SJSA1 (cell line): Measurements from ENCODE around the gene C2orf49. TPM values are rescaled to one million over a fixed set of nuclear protein-coding genes. Genes with fewer than 3 reads are reported as not detected.

Experiments
- DNase-seq, 2 experiments: peaks; one replicate each; pipeline ENCODE4 v3.0.0-alpha.2; 2015 to 2020; ENCODE audit warnings: low spot score in 2 of 2, low read depth in 1 of 2
- H3K27ac ChIP-seq: fragments of 250-450 bp; sonication (Bioruptor Pico); 2 replicates; pipeline ENCODE4 v1.5.1; 2020; ENCODE audit warnings: mild to moderate bottlenecking, moderate library complexity
- H3K27me3 ChIP-seq: fragments of 250-450 bp; sonication (Bioruptor Pico); replicated peaks from 2 replicates; pipeline ENCODE4 v1.5.1; 2020; ENCODE audit warnings: mild to moderate bottlenecking, moderate library complexity
- H3K36me3 ChIP-seq: fragments of 250-450 bp; sonication (Bioruptor Pico); 2 replicates; pipeline ENCODE4 v1.5.1; 2020; ENCODE audit warnings: mild to moderate bottlenecking
- H3K4me1 ChIP-seq: fragments of 250-450 bp; sonication (Bioruptor Pico); replicated peaks from 2 replicates; pipeline ENCODE4 v1.6.1; 2021; ENCODE audit warnings: mild to moderate bottlenecking
- H3K4me3 ChIP-seq: fragments of 250-450 bp; sonication (Bioruptor Pico); 2 replicates; pipeline ENCODE4 v1.5.1; 2020; ENCODE audit warnings: mild to moderate bottlenecking
- H3K9me3 ChIP-seq: fragments of 250-450 bp; sonication (Bioruptor Pico); replicated peaks from 2 replicates; pipeline ENCODE4 v1.5.1; 2020; ENCODE audit warnings: mild to moderate bottlenecking
- total RNA-seq: library from RNA; depleted of rRNA; stranded (reverse); fragments of >200 nt; shearing (Covaris generic); gene quantifications from 2 replicates; pipeline ENCODE4 v1.2.3, GENCODE V29; 2014

Gene C2orf49
- total RNA-seq, 1 experiment from 2014 or later, result 19.6 TPM

DNA sequence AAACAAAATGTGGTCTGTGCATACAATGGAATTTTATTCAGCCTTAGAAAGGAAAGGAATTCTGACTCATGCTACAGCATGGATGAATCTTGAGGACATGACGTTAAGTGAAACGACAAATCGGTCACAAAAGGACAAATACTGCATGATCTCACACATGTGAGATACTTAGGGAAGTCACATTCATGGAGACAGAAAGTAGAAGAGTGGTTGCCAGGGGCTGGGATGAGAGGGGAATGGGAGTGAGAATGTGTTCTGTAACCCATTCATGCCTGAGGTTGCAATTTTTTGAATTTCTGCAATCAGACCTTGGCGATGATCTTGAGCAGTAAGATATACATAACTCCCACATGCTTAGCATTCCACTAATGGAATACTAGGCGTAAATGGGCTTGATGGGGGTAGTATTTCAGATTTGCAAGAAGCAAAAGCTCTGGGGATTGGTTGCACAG lies 39.5 kb downstream of the C2orf49 start:
- Histone ChIP-seq H3K9me3 (no peaks in the 10 kb centered on the region), H3K27ac (peak overlapping the region; percentile 92), H3K36me3 (peaks cover 89% of the 10 kb centered on the region), H3K27me3 (no peaks in the 10 kb centered on the region), H3K4me3 (no peak overlapping the region), H3K4me1 (peaks cover 95% of the 10 kb centered on the region)
- DNase-seq, result peak; percentile 72 to 88

DNA sequence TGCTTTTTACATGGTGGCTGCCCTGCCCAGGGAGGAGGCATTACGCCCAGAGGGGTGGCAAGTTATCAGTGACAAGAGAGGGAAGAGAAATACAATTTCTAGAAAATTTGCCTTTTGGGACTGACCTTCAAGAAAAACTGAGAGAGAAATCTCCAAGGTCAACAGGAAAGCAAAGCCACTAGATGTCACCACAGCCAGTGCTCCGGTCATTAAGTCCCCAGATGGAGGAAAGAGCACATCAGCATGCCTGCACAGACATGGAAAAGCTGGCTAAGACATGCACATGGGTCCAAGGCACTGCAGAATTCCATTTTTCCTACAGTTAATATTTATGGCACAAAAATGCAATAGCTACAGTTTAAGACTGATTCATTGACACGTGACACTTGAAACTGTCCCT lies 40.5 kb downstream of the C2orf49 start:
- Histone ChIP-seq H3K4me1 (peaks cover 93% of the 10 kb centered on the region), H3K36me3 (peaks cover 89% of the 10 kb centered on the region), H3K9me3 (no peaks in the 10 kb centered on the region), H3K4me3 (no peak overlapping the region), H3K27ac (peak overlapping the region; percentile 92), H3K27me3 (no peaks in the 10 kb centered on the region)
- no peak for DNase-seq

DNA sequence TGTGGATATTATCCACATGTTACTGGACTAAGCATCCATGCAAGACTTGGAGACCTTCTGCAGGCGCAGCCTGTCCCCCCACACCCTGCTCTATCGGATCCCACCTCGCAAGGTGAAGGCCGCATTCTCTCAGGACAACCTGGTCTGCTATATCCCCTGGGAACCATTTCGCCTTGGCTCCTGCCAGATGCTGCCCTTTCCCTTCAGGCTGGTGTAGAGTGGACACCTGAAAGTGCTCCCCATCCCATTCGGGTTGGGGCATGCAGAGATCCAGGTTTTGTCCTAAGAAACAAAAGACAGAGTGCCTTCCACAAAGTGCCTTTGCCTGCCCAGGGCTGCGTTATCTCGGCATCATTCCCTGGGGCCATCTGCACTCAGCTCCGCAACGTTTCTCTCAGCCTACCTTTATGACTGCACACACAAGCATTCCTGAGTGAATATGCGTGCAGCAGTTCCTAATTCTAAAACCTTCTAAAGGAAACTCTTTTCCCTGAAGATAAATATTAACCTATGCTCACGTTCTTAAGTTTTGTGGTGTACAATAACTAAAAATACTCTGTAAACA lies 41.0 kb downstream of the C2orf49 start:
- Histone ChIP-seq H3K27ac (no peak overlapping the region), H3K4me1 (peaks cover 88% of the 10 kb centered on the region), H3K36me3 (peaks cover 89% of the 10 kb centered on the region)

DNA sequence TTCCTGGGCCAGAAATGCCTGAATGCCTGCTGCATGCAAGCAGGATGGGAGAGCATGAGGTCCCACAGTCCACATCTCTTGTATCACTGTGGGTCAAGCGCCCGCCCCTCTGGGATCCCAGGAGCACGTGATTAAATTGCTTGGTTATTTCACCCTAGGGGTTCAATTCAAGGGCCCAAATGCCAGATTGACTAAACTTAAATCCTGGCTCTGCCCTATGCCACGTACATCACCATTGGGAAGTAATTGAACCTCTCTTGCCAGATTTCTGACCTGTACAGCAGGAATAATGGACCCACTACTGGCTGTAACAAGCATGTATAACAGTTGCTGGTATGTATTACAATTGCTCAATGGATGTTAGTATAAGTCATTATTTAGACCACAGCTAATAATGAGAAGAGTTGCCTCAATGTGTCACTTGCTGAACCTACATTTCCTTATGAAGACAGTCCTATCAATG lies 41.6 kb downstream of the C2orf49 start:
- H3K9me3 ChIP-seq, result no peaks in the 10 kb centered on the region
- H3K36me3 ChIP-seq, result peaks cover 92% of the 10 kb centered on the region
- no peak overlapping the region for H3K27ac ChIP-seq
- H3K4me3 ChIP-seq, result no peak overlapping the region
- H3K4me1 ChIP-seq, result peaks cover 82% of the 10 kb centered on the region
- DNase-seq, result no peak
- H3K27me3 ChIP-seq, result no peaks in the 10 kb centered on the region

More for the DNA sequence above, 41.0 kb downstream of the C2orf49 start:
- no peak for DNase-seq
- Histone ChIP-seq H3K9me3 (no peaks in the 10 kb centered on the region), H3K4me3 (no peak overlapping the region), H3K27me3 (no peaks in the 10 kb centered on the region)

DNA sequence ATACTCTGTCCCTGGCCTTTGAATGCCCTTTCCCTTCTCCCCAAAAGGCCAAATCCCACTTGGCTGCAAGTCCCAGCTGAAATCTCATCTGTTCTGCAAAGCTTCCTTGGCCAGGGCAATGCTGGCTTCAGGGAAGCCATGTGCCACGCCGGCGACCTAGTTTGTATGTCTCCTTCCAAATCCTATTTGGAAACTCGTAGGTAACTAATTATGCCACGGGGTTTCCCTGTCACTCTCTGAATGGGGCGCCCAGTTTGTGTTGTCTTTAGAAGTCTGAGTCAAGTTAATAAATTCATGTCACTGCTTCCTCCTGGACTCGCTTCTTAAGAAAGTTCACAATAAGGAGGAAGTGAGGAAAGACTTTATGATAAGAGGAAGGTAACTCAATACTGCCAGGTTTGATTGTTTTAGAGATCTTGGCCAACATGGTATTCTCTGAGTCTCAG lies 42.4 kb downstream of the C2orf49 start:
- H3K36me3 ChIP-seq, result peaks cover 95% of the 10 kb centered on the region
- DNase-seq, result no peak
- H3K27me3 ChIP-seq, result no peaks in the 10 kb centered on the region
- no peak overlapping the region for H3K4me3 ChIP-seq
- H3K9me3 ChIP-seq, result no peaks in the 10 kb centered on the region
- peaks cover 74% of the 10 kb centered on the region for H3K4me1 ChIP-seq
- peak overlapping the region; percentile 73 for H3K27ac ChIP-seq

DNA sequence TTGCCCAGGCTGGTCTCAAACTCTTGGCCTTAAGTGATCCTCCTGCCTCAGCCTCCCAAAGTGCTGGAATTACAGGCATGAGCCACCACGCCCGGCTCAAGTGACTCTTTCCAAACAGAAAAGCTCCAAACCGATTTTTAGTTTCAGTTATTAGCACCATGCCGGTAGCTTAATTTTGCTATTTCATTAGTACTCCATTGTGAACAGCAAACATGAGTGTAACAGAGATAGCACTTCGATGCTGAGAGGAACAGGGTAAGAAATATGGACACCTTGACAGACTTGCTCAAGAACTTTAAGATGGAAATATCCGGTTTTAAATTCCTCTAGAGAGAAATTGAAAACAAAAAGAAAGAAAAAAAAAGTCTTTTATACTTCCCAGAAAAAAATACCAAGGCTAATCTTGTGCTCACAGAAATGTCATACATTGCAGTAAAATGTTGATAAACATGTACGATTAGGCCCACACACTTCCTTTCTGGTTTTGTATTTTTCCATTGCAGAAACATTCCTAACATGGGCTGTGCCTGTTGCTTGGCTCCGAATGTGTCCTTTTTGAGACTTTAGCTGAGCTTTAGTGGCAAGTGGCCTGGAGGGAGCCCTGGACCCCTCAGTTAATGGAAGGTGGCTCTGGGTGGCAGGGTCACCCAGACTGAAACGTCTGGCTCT lies 43.2 kb downstream of the C2orf49 start:
- Histone ChIP-seq H3K9me3 (no peaks in the 10 kb centered on the region), H3K4me1 (peaks cover 66% of the 10 kb centered on the region), H3K27ac (peak overlapping the region; percentile 73), H3K4me3 (no peak overlapping the region), H3K36me3 (peaks cover 98% of the 10 kb centered on the region), H3K27me3 (no peaks in the 10 kb centered on the region)
- DNase-seq, result peak in 1 of 2 experiments; percentile 52

DNA sequence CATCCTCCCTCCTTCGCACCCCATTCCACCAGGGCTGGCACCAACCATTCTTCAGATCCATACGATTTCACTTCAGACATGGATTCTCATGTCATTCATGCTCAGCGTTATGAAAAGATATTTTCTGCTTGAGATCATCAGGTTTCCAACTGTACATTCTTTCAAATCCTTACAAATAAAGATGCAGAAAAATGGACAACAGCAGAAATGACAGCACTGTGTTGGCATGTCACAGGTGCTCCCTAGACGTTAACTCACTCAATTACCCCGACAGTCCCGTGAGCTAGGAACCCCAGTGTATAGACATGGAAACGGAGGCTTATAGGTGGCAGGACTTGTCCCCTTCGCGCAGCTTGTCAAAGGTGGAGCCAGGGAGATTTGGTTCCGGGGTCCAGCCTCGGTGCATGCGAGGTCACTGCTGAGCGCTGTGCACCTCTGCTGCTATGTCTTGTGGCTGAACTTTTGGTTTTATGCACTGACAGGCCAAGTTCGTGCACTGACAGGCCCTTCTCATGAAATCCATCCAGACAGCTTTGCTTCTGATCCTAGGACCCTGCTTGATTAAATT lies 43.8 kb downstream of the C2orf49 start:
- Histone ChIP-seq H3K4me3 (no peak overlapping the region), H3K27me3 (no peaks in the 10 kb centered on the region), H3K4me1 (peaks cover 60% of the 10 kb centered on the region), H3K9me3 (no peaks in the 10 kb centered on the region), H3K36me3 (peaks cover 98% of the 10 kb centered on the region), H3K27ac (peak overlapping the region; percentile 73)
- DNase-seq, result no peak

DNA sequence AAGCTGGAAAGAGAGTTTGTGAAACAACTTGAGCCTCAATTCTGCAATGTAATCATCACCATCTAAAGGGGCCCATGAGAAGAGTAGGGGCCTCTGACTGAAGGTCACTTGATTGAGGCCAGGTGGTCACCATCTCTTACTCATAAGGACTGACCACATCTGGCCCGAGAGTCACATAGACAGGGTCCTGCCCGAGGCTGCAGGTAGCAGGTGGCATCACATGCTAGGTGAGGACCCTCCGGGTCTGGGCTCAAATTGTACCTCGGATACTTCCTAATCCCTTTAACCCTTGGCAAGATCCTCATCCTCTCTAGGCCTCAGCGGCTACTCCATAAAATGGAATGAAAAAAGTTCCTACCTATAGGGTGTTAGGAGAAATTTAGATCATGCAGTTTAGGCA lies 44.8 kb downstream of the C2orf49 start:
- Histone ChIP-seq H3K4me3 (no peak overlapping the region), H3K27me3 (no peaks in the 10 kb centered on the region), H3K27ac (no peak overlapping the region), H3K9me3 (no peaks in the 10 kb centered on the region), H3K4me1 (peaks cover 54% of the 10 kb centered on the region), H3K36me3 (peaks cover 97% of the 10 kb centered on the region)
- DNase-seq, result no peak

DNA sequence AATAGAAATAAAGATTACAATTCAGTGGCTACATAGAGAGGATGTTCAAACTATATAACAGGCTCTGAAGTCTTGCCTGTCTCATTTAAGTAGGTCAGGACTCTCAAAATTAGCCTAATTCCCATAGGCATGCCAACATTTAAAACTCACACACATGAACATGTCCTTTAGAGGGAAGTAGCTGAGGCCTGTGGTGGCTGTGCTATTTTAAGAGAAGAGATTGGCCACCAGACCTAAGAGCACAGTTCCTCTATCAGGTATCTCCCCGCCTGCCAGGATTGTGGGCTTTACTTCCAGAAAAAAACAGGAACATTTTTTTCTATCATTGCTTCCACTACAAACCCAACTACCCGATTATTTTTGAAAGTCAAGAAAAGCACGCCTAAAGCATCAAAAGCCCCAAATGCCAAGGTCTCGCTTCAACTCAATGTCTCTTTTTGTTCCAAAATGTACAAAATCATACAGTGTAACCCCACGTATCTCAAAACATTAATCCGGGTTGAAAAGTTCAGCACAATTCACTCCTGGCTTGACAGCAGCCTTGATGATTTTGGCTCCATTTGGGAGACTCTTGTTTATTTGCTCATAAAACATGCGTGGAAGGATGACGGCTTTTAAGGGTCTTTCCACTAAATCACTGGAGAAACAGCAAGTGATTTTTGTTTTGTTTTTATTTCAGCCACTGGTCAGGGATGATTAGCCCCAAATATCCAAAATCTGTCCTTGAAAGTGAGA lies 46.3 kb downstream of the C2orf49 start:
- H3K27ac ChIP-seq, result no peak overlapping the region
- no peaks in the 10 kb centered on the region for H3K27me3 ChIP-seq
- H3K36me3 ChIP-seq, result peaks cover 95% of the 10 kb centered on the region
- peaks cover 54% of the 10 kb centered on the region for H3K4me1 ChIP-seq
- DNase-seq, result no peak
- no peak overlapping the region for H3K4me3 ChIP-seq
- H3K9me3 ChIP-seq, result no peaks in the 10 kb centered on the region

DNA sequence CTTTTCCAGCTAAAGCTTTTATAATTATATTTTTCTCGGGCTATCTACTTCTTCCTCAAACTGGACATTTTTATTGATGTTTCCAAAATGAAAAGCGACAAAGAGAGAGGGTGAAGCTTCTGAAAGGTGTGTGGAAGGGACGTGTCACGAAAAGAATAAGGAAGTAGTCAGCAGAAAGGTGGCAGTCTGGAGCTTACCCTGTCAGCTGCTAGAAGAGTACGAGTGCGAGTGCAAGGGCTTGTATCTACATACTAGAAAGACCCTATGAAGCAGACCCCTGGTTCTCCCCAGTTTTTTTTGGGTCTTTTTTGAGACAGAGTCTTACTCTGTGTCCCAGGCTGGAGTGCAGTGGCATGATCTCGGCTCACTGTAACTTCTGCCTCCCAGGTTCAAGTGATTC lies 46.9 kb downstream of the C2orf49 start:
- no peak overlapping the region for H3K27ac ChIP-seq
- DNase-seq, result no peak
- peaks cover 90% of the 10 kb centered on the region for H3K36me3 ChIP-seq
- no peak overlapping the region for H3K4me3 ChIP-seq
- H3K27me3 ChIP-seq, result no peaks in the 10 kb centered on the region
- no peaks in the 10 kb centered on the region for H3K9me3 ChIP-seq
- peaks cover 53% of the 10 kb centered on the region for H3K4me1 ChIP-seq

DNA sequence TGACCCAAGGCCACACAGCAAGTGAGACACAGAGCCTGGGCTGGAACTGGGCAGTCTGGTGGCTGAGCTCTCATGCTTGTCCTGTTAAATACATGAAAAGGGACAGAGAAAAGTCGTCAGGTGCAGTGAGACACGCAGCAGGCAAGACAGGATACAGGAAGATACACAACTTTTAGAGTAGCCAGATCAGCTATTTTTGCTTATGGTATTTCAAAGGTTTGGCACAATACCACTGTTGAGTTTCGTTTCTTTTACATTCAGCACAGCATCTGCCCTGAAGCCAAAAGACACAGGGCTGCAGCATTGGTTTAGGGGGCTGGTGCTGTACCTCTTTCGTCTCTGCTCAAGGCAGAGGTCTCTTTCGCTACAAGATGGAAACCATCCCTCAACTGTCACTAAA lies 47.5 kb downstream of the C2orf49 start:
- Histone ChIP-seq H3K27me3 (no peaks in the 10 kb centered on the region), H3K4me1 (peaks cover 55% of the 10 kb centered on the region), H3K27ac (no peak overlapping the region), H3K36me3 (peaks cover 90% of the 10 kb centered on the region), H3K4me3 (no peak overlapping the region), H3K9me3 (no peaks in the 10 kb centered on the region)
- no peak for DNase-seq

DNA sequence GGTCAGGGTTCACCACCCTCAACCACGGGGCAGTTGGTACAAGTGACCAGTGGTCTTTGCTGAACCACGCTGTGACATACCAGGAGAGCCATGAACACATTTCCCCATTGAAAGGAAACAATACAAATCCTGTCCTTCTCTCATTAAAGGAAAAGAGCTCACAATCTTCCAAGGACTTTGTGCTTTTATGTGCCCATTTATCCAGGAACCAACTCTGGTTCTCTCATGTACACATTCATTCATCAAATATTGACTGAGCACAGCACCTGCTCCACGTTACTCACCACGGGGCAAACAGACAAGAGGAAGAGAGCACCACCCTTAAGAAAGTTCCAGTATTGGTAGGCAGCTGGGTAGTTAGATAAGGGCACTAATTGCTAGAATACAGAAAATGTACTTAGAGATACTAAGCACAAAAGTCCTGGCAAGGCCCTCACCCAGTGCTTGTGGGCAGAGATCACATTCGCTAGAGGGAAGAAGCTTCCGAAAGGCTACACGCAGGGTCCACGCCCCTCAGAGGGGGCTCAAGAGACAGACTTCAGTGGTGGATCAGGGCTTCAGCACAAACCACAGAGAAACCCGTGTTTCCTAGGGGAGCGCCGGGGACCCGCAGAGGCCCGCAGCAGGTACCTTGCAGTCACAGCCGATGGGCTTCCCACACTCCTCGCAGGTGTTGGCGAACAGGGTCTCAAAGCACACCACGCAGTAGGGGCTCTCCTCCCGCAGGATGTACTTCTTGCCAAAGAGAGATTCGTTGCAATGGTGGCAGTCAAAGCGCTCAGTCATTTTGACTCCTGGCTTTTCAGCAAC lies 48.6 kb downstream of the C2orf49 start:
- Histone ChIP-seq H3K4me3 (no peak overlapping the region), H3K9me3 (no peaks in the 10 kb centered on the region), H3K4me1 (peaks cover 55% of the 10 kb centered on the region), H3K27me3 (no peaks in the 10 kb centered on the region), H3K27ac (no peak overlapping the region), H3K36me3 (peaks cover 87% of the 10 kb centered on the region)
- DNase-seq, result no peak

DNA sequence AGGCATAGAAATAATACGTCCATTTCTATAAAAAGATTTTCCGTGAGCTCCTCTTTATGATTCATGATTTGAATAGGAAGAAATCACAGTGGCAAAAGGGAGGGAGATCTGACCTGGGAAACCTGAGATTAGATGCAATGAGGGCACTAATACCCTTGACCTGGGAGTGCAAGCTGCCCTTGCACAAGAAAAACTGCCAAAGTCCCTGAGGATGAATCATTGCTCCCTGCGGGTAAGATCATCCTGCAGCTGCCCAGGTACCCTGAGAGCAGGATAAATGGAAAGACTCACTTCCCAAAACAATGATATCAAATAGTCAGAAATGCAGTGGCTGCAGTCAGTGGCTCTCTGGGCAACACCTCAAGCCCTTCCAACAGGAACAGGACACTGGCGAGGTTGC lies 49.9 kb downstream of the C2orf49 start:
- peaks cover 86% of the 10 kb centered on the region for H3K36me3 ChIP-seq
- no peak overlapping the region for H3K4me3 ChIP-seq
- DNase-seq, result no peak
- no peaks in the 10 kb centered on the region for H3K27me3 ChIP-seq
- peaks cover 55% of the 10 kb centered on the region for H3K4me1 ChIP-seq
- H3K9me3 ChIP-seq, result no peaks in the 10 kb centered on the region
- H3K27ac ChIP-seq, result peak overlapping the region; percentile 77
